IPS DF 4.7 (cell line): ENCODE results near the gene DDX42.
"Not testable (repeated sequence)": the region's sequence is repeated elsewhere in the genome, so short reads cannot be mapped to it uniquely, and the experiment has no call there.

Experiments
- DNase-seq: peaks from one replicate; pipeline ENCODE4 v3.0.0-alpha.2; 2013; ENCODE audit warnings: low spot score; ENCODE audit errors: extremely low read depth

Gene DDX42

GRCh38 chr17:63866625-63867024 is 92.7 kb downstream of the DDX42 start:
- DNase-seq = not testable (repeated sequence)
